CD8-positive, alpha-beta memory T cell (primary cell): ENCODE measurements around the gene GADL1. TPM values are rescaled to one million over a fixed set of nuclear protein-coding genes. Genes with fewer than 3 reads are reported as not detected.
A peak's percentile ranks its signal among the peaks of the same experiment; 100 is the strongest.

Experiments
- CTCF ChIA-PET: fragments of 350-600 bp; sonication (Branson Sonifier 250); formaldehyde crosslinking; loops from one replicate; lab custom pipeline; 2021; ENCODE audit warnings: antibody characterized with exemption; lab: Charles Lee
- POLR2A ChIA-PET: fragments of 350-600 bp; sonication (Branson Sonifier 250); formaldehyde crosslinking; loops from one replicate; lab custom pipeline; 2021; ENCODE audit warnings: antibody characterized with exemption; lab: Charles Lee
- DNase-seq, 5 donors: peaks; one replicate each; pipeline versions ENCODE4 v3.0.0 to v3.0.0-alpha.2; 2020 to 2022; ENCODE audit warnings: mixed read lengths in 1 of 5
- H3K27ac ChIP-seq: one replicate; pipeline ENCODE4 v1.7.0; 2013; ENCODE audit warnings: low read depth, mild to moderate bottlenecking, low read length, moderate library complexity
- H3K27me3 ChIP-seq: 2 replicates; pipeline ENCODE4 v1.7.0; 2013; ENCODE audit warnings: low read length, mild to moderate bottlenecking; ENCODE audit not compliant: insufficient read depth, poor library complexity, severe bottlenecking
- H3K36me3 ChIP-seq: 2 replicates; pipeline ENCODE4 v1.7.0; 2013; ENCODE audit warnings: mild to moderate bottlenecking, low read length, moderate library complexity; ENCODE audit not compliant: insufficient read depth
- H3K4me1 ChIP-seq: 2 replicates; pipeline ENCODE4 v1.7.0; 2013; ENCODE audit warnings: mild to moderate bottlenecking, low read length, moderate library complexity; ENCODE audit not compliant: insufficient read depth
- H3K4me3 ChIP-seq: 2 replicates; pipeline ENCODE4 v1.7.0; 2013; ENCODE audit warnings: mild to moderate bottlenecking, low read length
- H3K9me3 ChIP-seq: 2 replicates; pipeline ENCODE4 v1.7.0; 2013; ENCODE audit warnings: mild to moderate bottlenecking, low read length
- H3K27ac Mint-ChIP-seq, 8 donors: one replicate each; pipeline ENCODE4 v1.8.0; 2020 to 2021; ENCODE audit warnings: mixed read lengths in 8 of 8, mild to moderate bottlenecking in 6 of 8, inconsistent platforms in 3 of 8, moderate library complexity in 3 of 8
- H3K27me3 Mint-ChIP-seq, 2 donors: one replicate each; pipeline ENCODE4 v1.8.0; 2020 to 2021; ENCODE audit warnings: mixed read lengths in 2 of 2, mild to moderate bottlenecking in 1 of 2, moderate library complexity in 1 of 2
- H3K36me3 Mint-ChIP-seq, 3 donors: one replicate each; pipeline ENCODE4 v1.8.0; 2020 to 2021; ENCODE audit warnings: mixed read lengths in 3 of 3, inconsistent platforms in 1 of 3, mild to moderate bottlenecking in 1 of 3
- H3K4me1 Mint-ChIP-seq, 3 donors: one replicate each; pipeline ENCODE4 v1.8.0; 2020 to 2021; ENCODE audit warnings: mixed read lengths in 3 of 3, inconsistent platforms in 1 of 3, mild to moderate bottlenecking in 1 of 3
- H3K4me3 Mint-ChIP-seq, 7 donors: one replicate each; pipeline ENCODE4 v1.8.0; 2020 to 2021; ENCODE audit warnings: mixed read lengths in 7 of 7, mild to moderate bottlenecking in 6 of 7, moderate library complexity in 4 of 7, inconsistent platforms in 2 of 7
- H3K9me3 Mint-ChIP-seq, 5 donors: one replicate each; pipeline ENCODE4 v1.8.0; 2020 to 2022; ENCODE audit warnings: mixed read lengths in 5 of 5, mild to moderate bottlenecking in 3 of 5, moderate library complexity in 2 of 5, inconsistent platforms in 1 of 5
- polyA plus RNA-seq: library from polyadenylated mRNA; unstranded; fragments of 300-500 nt; fragmentation: Illumina TruSeq; gene quantifications from one replicate; pipeline ENCODE4 v1.2.3, GENCODE V29; 2021
- total RNA-seq, 2 experiments: library from RNA; stranded (reverse); gene quantifications; one replicate each; pipeline ENCODE4 v1.2.3, GENCODE V29; 2021

Gene GADL1
- total and polyA plus RNA-seq, 3 experiments from 2014 or later, result not detected

GRCh38 chr3:30904996-30905395 lies 10.5 kb upstream of the GADL1 start:
- no peaks in the 10 kb centered on the region for H3K27me3 ChIP-seq
- DNase-seq, result no peak

GRCh38 chr3:30895329-30895728 lies 868 bp upstream of the GADL1 start:
- peaks cover 7% of the 10 kb centered on the region for H3K27me3 ChIP-seq
- no peak for DNase-seq
- ChIA-PET POLR2A (no interaction called here), CTCF (no interaction called here)
- Mint-ChIP-seq H3K9me3 (peaks cover 0 to 2% (median 0%) of the 10 kb centered on the region in 5 donors), H3K4me1 (peaks cover 13 to 16% (median 15%) of the 10 kb centered on the region in 3 donors), H3K4me3 (peak overlapping the region in 3 of 7 donors; percentile 5 to 60 (median 43)), H3K27me3 (peaks cover 29 to 46% of the 10 kb centered on the region in 2 donors), H3K36me3 (no peaks in the 10 kb centered on the region), H3K27ac (no peak overlapping the region)
- no peaks in the 10 kb centered on the region for H3K9me3 ChIP-seq
- H3K4me1 ChIP-seq, result peaks cover 5% of the 10 kb centered on the region
- no peak overlapping the region for H3K4me3 ChIP-seq
- no peaks in the 10 kb centered on the region for H3K36me3 ChIP-seq
- no peak overlapping the region for H3K27ac ChIP-seq

More at GRCh38 chr3:30904996-30905395, 10.5 kb upstream of the GADL1 start:
- Mint-ChIP-seq H3K4me1 (no peaks in the 10 kb centered on the region), H3K36me3 (no peaks in the 10 kb centered on the region), H3K9me3 (no peaks in the 10 kb centered on the region), H3K27ac (no peak overlapping the region), H3K4me3 (no peak overlapping the region), H3K27me3 (no peaks in the 10 kb centered on the region)
- H3K4me1 ChIP-seq, result no peaks in the 10 kb centered on the region
- no peak overlapping the region for H3K4me3 ChIP-seq
- CTCF ChIA-PET, result no interaction called here
- no peaks in the 10 kb centered on the region for H3K9me3 ChIP-seq
- no peak overlapping the region for H3K27ac ChIP-seq
- POLR2A ChIA-PET, result no interaction called here
- no peaks in the 10 kb centered on the region for H3K36me3 ChIP-seq

DNA sequence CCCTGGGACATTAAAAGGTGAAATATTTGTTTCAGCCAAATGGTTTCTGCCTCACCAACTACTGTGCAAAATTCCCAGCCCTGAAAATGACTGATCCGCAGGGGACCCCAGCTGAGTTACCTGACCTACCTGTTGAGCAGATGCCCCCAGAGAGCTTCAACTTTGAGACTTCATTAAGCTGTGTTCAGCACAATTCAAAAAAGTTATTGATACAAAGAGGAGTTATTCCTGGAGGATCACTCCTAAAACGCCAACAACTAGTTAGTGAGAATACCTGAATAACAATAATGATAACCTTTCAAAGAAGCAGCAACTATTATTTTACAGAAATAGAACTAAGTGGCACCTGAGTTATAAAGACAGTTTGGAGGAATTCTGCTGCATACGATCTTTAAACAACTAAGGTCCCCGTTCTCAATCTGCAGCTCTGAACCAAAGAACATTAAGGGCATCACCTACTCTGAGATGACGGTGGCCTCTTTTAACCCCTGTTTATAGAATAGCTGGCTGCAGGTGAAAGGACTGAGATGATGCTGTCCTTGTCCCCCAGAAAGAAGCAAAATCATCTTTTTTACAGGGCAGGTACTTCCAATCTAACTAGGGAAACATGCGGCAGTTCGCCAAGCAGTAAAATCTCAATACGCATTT lies 659 bp downstream of the GADL1 start:
- no peak overlapping the region for H3K4me3 ChIP-seq
- Mint-ChIP-seq H3K4me1 (peaks cover 13 to 20% (median 19%) of the 10 kb centered on the region in 3 donors), H3K27me3 (peaks cover 33 to 57% of the 10 kb centered on the region in 2 donors), H3K4me3 (peak overlapping the region; percentile 35 to 60 (median 48)), H3K27ac (no peak overlapping the region), H3K36me3 (no peaks in the 10 kb centered on the region), H3K9me3 (peaks cover 0 to 2% (median 0%) of the 10 kb centered on the region in 5 donors)
- peaks cover 7% of the 10 kb centered on the region for H3K27me3 ChIP-seq
- H3K36me3 ChIP-seq, result no peaks in the 10 kb centered on the region
- POLR2A ChIA-PET, result no interaction called here
- H3K27ac ChIP-seq, result no peak overlapping the region
- no peaks in the 10 kb centered on the region for H3K9me3 ChIP-seq
- peaks cover 5% of the 10 kb centered on the region for H3K4me1 ChIP-seq
- CTCF ChIA-PET, result no interaction called here
- no peak for DNase-seq

DNA sequence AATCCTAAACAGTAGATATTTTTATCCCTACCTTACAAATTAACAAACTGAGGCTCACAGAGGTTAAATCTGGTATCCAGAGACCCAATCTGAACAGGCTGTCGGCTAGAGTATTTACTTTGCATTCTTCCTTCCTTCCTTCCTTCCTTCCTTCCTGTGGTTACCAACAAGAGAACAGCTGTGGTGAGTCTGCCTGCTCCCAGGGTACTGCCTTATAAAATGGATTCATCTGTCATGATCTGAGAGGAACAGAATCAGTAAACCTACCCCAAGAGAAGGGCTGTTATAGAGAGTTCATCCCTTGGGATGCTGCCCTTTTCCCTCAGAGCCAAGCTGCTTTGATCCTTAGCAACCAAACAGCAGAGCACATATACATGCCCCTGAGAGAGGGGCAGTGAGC lies 3.6 kb downstream of the GADL1 start:
- Mint-ChIP-seq H3K4me3 (peak overlapping the region in 1 of 7 donors; percentile 1), H3K36me3 (peaks cover 0 to 4% (median 0%) of the 10 kb centered on the region in 3 donors), H3K27ac (no peak overlapping the region), H3K27me3 (peaks cover 39 to 73% of the 10 kb centered on the region in 2 donors), H3K9me3 (peaks cover 0 to 5% (median 0%) of the 10 kb centered on the region in 5 donors), H3K4me1 (peaks cover 13 to 20% (median 19%) of the 10 kb centered on the region in 3 donors)
- peaks cover 7% of the 10 kb centered on the region for H3K27me3 ChIP-seq
- CTCF ChIA-PET, result interaction anchor here (1.0 kb wide), 1 partner anchor 16 kb away, joined by 3 read pairs; no protein-coding TSS in a partner anchor
- H3K9me3 ChIP-seq, result no peaks in the 10 kb centered on the region
- H3K27ac ChIP-seq, result no peak overlapping the region
- DNase-seq, result no peak
- peaks cover 5% of the 10 kb centered on the region for H3K4me1 ChIP-seq
- POLR2A ChIA-PET, result no interaction called here
- H3K36me3 ChIP-seq, result no peaks in the 10 kb centered on the region
- H3K4me3 ChIP-seq, result no peak overlapping the region

GRCh38 chr3:30886888-30887287 lies 7.6 kb downstream of the GADL1 start:
- ChIA-PET POLR2A (no interaction called here), CTCF (interaction anchor here (1.3 kb wide), 1 partner anchor 10 kb away, joined by 3 read pairs; no protein-coding TSS in a partner anchor)
- Mint-ChIP-seq H3K9me3 (peaks cover 0 to 5% (median 2%) of the 10 kb centered on the region in 5 donors), H3K4me1 (peaks cover 10 to 13% (median 12%) of the 10 kb centered on the region in 3 donors), H3K4me3 (no peak overlapping the region), H3K27me3 (peaks cover 28 to 68% of the 10 kb centered on the region in 2 donors), H3K27ac (no peak overlapping the region), H3K36me3 (peaks cover 0 to 8% (median 0%) of the 10 kb centered on the region in 3 donors)
- no peaks in the 10 kb centered on the region for H3K9me3 ChIP-seq
- H3K36me3 ChIP-seq, result no peaks in the 10 kb centered on the region
- H3K4me3 ChIP-seq, result no peak overlapping the region
- peaks cover 5% of the 10 kb centered on the region for H3K4me1 ChIP-seq
- no peak for DNase-seq
- H3K27me3 ChIP-seq, result no peaks in the 10 kb centered on the region
- no peak overlapping the region for H3K27ac ChIP-seq

GRCh38 chr3:30878862-30879261 lies 15.6 kb downstream of the GADL1 start:
- Histone ChIP-seq H3K4me1 (no peaks in the 10 kb centered on the region), H3K36me3 (no peaks in the 10 kb centered on the region), H3K27me3 (no peaks in the 10 kb centered on the region), H3K27ac (no peak overlapping the region), H3K9me3 (no peaks in the 10 kb centered on the region), H3K4me3 (no peak overlapping the region)
- Mint-ChIP-seq H3K27me3 (peaks cover 6 to 16% of the 10 kb centered on the region in 2 donors), H3K36me3 (peaks cover 0 to 1% (median 0%) of the 10 kb centered on the region in 3 donors), H3K4me3 (no peak overlapping the region), H3K9me3 (peaks cover 0 to under 1% (median 0%) of the 10 kb centered on the region in 5 donors), H3K27ac (no peak overlapping the region), H3K4me1 (no peaks in the 10 kb centered on the region)
- CTCF ChIA-PET, result no interaction called here
- POLR2A ChIA-PET, result no interaction called here
- no peak for DNase-seq

DNA sequence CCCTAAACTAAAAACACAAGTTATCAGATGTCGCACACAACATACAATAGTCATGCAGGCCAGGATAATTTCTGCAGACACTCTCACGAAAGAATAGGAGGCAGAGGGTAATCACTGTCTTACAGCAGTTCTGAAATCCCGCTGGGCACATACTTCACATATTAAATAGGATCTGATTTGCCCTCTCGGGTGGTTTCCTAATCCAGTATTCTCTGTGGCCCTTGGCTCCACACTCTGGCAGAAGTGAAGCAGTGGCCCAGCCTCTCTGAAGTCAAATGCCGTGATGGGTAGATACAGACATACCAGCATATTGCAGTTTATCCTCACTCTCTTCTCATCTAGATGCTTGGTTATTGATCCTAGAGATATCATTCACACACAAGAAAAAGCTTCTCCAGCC lies 19.0 kb downstream of the GADL1 start:
- no peaks in the 10 kb centered on the region for H3K4me1 Mint-ChIP-seq
- no peak overlapping the region for H3K27ac Mint-ChIP-seq
- peaks cover 1 to 5% of the 10 kb centered on the region in 2 donors for H3K27me3 Mint-ChIP-seq
- POLR2A ChIA-PET, result no interaction called here
- Histone ChIP-seq H3K9me3 (no peaks in the 10 kb centered on the region), H3K36me3 (no peaks in the 10 kb centered on the region), H3K27me3 (no peaks in the 10 kb centered on the region), H3K4me1 (no peaks in the 10 kb centered on the region), H3K27ac (no peak overlapping the region), H3K4me3 (no peak overlapping the region)
- CTCF ChIA-PET, result no interaction called here
- H3K9me3 Mint-ChIP-seq, result no peaks in the 10 kb centered on the region
- no peak for DNase-seq
- H3K36me3 Mint-ChIP-seq, result no peaks in the 10 kb centered on the region
- no peak overlapping the region for H3K4me3 Mint-ChIP-seq

GRCh38 chr3:30873671-30874070 lies 20.8 kb downstream of the GADL1 start:
- Histone ChIP-seq H3K27ac (no peak overlapping the region), H3K9me3 (no peaks in the 10 kb centered on the region), H3K4me1 (no peaks in the 10 kb centered on the region), H3K36me3 (no peaks in the 10 kb centered on the region), H3K4me3 (no peak overlapping the region), H3K27me3 (no peaks in the 10 kb centered on the region)
- H3K27me3 Mint-ChIP-seq, result peaks cover 1 to 5% of the 10 kb centered on the region in 2 donors
- H3K4me1 Mint-ChIP-seq, result no peaks in the 10 kb centered on the region
- DNase-seq, result no peak
- H3K4me3 Mint-ChIP-seq, result no peak overlapping the region
- H3K9me3 Mint-ChIP-seq, result no peaks in the 10 kb centered on the region
- no peak overlapping the region for H3K27ac Mint-ChIP-seq
- no peaks in the 10 kb centered on the region for H3K36me3 Mint-ChIP-seq
- ChIA-PET POLR2A (no interaction called here), CTCF (no interaction called here)
